ENCODE measurements around the gene SUMO3.

The SUMO3 gene

DNA sequence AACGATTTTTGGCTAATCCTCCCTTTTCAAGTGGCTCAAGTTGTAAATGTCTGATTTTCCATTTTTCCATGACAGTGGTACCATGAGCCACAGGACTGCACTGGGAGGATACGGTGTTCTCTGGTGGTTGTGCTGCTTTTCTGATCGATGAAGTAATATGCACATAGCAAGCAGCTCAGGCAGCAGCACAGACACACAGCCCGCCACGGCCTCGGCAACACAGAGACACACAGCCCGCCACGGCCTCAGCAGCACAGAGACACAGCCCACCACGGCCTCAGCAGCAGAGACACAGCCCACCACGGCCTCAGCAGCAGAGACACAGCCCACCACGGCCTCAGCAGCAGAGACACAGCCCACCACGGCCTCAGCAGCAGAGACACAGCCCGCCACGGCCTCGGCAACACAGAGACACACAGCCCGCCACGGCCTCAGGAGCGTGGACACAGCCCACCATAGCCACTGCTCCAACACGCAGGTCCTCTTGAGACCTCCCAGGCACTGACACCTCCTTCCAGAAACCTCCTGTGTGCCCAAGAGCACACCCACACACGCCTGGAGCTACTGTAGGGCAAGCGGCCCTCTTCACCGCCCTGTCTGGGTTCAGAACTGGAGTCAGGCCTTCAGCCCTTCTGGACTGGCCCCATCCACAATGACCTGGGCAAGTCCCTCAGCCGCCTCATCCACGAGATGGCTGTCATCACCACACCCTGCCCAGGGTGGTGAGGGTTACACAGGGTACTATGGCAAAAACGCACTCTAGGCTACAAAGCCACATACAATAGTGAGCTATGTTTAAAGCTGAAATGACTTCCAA, 45.2 kb upstream of the SUMO3 start:
- TF ChIP-seq, protein P1, sequence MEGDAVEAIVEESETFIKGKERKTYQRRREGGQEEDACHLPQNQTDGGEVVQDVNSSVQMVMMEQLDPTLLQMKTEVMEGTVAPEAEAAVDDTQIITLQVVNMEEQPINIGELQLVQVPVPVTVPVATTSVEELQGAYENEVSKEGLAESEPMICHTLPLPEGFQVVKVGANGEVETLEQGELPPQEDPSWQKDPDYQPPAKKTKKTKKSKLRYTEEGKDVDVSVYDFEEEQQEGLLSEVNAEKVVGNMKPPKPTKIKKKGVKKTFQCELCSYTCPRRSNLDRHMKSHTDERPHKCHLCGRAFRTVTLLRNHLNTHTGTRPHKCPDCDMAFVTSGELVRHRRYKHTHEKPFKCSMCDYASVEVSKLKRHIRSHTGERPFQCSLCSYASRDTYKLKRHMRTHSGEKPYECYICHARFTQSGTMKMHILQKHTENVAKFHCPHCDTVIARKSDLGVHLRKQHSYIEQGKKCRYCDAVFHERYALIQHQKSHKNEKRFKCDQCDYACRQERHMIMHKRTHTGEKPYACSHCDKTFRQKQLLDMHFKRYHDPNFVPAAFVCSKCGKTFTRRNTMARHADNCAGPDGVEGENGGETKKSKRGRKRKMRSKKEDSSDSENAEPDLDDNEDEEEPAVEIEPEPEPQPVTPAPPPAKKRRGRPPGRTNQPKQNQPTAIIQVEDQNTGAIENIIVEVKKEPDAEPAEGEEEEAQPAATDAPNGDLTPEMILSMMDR (IDR thresholded peaks at IDR 0.05; ENCODE audit: poor library complexity, severe bottlenecking): no peak
- no peaks in the 10 kb centered on the region for H3K9me3 ChIP-seq (ENCODE audit: severe bottlenecking)
- H3K27ac ChIP-seq (ENCODE audit: poor library complexity, severe bottlenecking): no peak overlapping the region
- ATAC-seq (ENCODE audit: low read depth) (no peak), DNase-seq (ENCODE audit: low spot score) (no peak)
- H3K4me1 ChIP-seq (ENCODE audit: insufficient read depth, poor library complexity, severe bottlenecking): peaks cover 7% of the 10 kb centered on the region
- H3K4me3 ChIP-seq (ENCODE audit: severe bottlenecking): no peak overlapping the region
- peaks cover 82% of the 10 kb centered on the region for H3K36me3 ChIP-seq (ENCODE audit: low read depth)
- no peaks in the 10 kb centered on the region for H3K27me3 ChIP-seq (ENCODE audit: insufficient read depth, poor library complexity, severe bottlenecking)

DNA sequence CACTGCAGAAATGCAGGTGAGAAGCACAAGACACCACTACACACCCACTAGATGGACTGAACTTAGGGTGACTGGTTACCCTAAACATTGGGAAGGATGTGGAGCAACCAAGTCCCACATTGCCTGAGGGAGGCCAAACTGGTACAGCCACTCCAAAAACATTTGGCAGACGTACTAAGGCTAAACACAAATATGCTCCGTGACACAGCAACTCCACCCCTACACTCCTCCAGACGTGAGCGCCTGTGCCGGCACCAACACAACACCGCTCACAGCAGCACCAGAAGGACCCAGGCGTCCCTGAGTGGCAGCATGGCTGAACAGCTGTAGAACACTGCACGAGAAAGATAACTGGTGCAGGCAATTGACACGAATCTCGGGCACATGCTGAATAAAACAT, 40.9 kb upstream of the SUMO3 start:
- H3K4me1 ChIP-seq (ENCODE audit: insufficient read depth, poor library complexity, severe bottlenecking): no peaks in the 10 kb centered on the region
- H3K36me3 ChIP-seq (ENCODE audit: low read depth): peaks cover 88% of the 10 kb centered on the region
- DNase-seq (ENCODE audit: low spot score) (peak; percentile 25), ATAC-seq (ENCODE audit: low read depth) (no peak; the same call in 2 of the 3 replicates)
- H3K27ac ChIP-seq (ENCODE audit: poor library complexity, severe bottlenecking): no peak overlapping the region
- no peaks in the 10 kb centered on the region for H3K9me3 ChIP-seq (ENCODE audit: severe bottlenecking)
- TF ChIP-seq, protein P1 (IDR thresholded peaks at IDR 0.05; ENCODE audit: poor library complexity, severe bottlenecking): no peak
- H3K4me3 ChIP-seq (ENCODE audit: severe bottlenecking): no peak overlapping the region
- H3K27me3 ChIP-seq (ENCODE audit: insufficient read depth, poor library complexity, severe bottlenecking): no peaks in the 10 kb centered on the region

DNA sequence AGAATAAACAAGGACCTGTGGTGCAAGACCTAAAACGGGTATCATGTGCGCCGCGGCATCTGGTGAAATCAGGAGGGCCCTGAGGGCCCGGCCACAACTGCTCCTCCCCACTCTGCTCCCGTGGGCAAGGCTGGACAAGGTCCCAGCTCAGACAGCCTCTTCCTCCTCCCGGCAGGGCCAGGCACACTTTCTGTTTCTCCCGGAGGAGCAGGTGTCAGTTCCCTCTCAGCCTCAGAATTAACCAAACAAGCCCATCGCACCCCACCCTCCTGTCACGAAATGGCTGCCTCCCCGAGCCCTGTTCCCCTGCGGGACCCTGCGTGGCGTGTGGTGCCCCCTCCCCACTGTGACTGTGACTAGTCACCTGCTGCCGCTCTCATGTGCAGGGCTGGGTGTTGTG, 40.4 kb upstream of the SUMO3 start:
- ATAC-seq (ENCODE audit: low read depth): no peak
- H3K36me3 ChIP-seq (ENCODE audit: low read depth): peaks cover 83% of the 10 kb centered on the region
- no peak overlapping the region for H3K27ac ChIP-seq (ENCODE audit: poor library complexity, severe bottlenecking)
- TF ChIP-seq, protein P1 (IDR thresholded peaks at IDR 0.05; ENCODE audit: poor library complexity, severe bottlenecking): no peak
- peak; percentile 47 for DNase-seq (ENCODE audit: low spot score)
- H3K4me1 ChIP-seq (ENCODE audit: insufficient read depth, poor library complexity, severe bottlenecking): no peaks in the 10 kb centered on the region
- H3K27me3 ChIP-seq (ENCODE audit: insufficient read depth, poor library complexity, severe bottlenecking): no peaks in the 10 kb centered on the region
- H3K9me3 ChIP-seq (ENCODE audit: severe bottlenecking): no peaks in the 10 kb centered on the region
- no peak overlapping the region for H3K4me3 ChIP-seq (ENCODE audit: severe bottlenecking)

DNA sequence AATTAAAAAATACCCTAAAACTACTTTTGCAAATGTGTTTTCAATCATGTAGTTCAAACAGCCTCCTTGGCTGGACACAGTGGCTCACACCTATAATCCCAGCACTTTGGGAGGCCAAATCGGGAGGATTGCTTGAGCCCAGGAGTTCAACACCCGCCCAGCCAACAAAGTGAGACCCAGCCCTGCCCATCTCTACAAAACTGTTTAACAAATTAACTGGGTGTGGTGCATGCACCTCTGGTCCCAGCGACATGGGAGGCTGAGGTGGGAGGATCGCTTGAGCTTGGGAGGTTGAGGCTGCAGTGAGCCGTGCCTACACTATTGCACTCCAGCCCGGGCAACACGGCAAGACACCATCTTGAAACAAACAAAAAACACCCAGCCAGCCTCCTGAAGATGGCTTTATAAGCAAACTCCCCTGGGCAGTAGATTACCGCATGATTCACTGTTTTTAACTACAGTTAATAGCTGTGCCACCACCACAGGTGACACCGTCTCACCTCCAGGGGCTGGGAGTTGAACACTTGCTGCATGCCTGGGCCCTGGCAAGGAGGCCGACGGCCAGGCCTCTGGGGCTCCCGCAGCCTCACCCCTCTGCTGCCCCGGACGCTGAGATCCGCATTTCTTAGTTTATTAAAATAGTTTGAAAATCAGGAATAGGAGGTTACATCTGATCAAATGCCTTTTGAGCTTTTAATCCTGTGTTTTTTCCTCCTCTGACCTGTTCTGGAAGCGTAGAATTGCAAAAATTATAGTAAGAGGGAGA, 39.4 kb upstream of the SUMO3 start:
- Histone ChIP-seq H3K4me1 (ENCODE audit: insufficient read depth, poor library complexity, severe bottlenecking) (no peaks in the 10 kb centered on the region), H3K36me3 (ENCODE audit: low read depth) (peaks cover 86% of the 10 kb centered on the region), H3K27me3 (ENCODE audit: insufficient read depth, poor library complexity, severe bottlenecking) (no peaks in the 10 kb centered on the region), H3K27ac (ENCODE audit: poor library complexity, severe bottlenecking) (no peak overlapping the region), H3K4me3 (ENCODE audit: severe bottlenecking) (no peak overlapping the region), H3K9me3 (ENCODE audit: severe bottlenecking) (no peaks in the 10 kb centered on the region)
- ATAC-seq (ENCODE audit: low read depth): no peak
- TF ChIP-seq, protein P1 (IDR thresholded peaks at IDR 0.05; ENCODE audit: poor library complexity, severe bottlenecking): no peak
- DNase-seq (ENCODE audit: low spot score): no peak
